SK-N-MC (cell line): ENCODE results near the gene AAK1.

ENCODE experiments used
- FOXP2 ChIP-seq: optimal IDR thresholded peaks from 2 replicates; pipeline ENCODE3; 2011; ENCODE audit warnings: mild to moderate bottlenecking, moderate library complexity; ENCODE audit not compliant: insufficient read depth; ENCODE audit errors: extremely low read length, control extremely low read depth
- POLR2AphosphoS5 ChIP-seq: IDR thresholded peaks from 2 replicates; pipeline ENCODE4 v1.6.1; 2012; ENCODE audit warnings: mild to moderate bottlenecking, low read depth, low read length, borderline replicate concordance

DNA sequence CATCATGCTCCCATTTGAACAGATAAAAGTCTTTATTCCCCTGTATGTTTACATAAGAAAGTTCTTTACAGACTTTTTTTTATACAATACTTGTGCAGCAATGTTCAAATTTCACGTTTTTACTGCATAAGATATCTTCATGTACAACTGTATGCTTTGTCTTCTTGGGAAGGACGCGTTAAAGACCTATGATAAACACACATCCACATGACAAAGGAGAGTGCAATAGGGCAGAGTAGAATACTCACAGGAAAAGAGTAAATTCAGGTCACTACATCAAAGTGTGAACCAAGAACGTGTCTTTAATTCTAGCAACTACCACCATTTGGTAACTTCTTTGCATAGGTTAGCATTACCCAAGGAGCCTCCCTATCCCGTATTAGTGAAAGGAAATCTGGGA is 172.6 kb downstream of the AAK1 start:
- no peak for TF ChIP-seq POLR2AphosphoS5
- no peak for TF ChIP-seq FOXP2
